WTC11 (cell line): ENCODE results near the gene CHPT1. TPM values are rescaled to one million over a fixed set of nuclear protein-coding genes. Genes with fewer than 3 reads are reported as not detected.

Experiments used
- ATAC-seq: fragments of 200-7000 bp; cut with Tn5 transposase; 2 replicates; pipeline ENCODE4 v1.10.0; 2021; ENCODE audit warnings: mild to moderate bottlenecking, moderate library complexity
- CTCF ChIA-PET: fragments of 300-600 bp; sonication (Branson Sonifier 250); formaldehyde crosslinking; loops from one replicate; lab custom pipeline; 2021; ENCODE audit warnings: antibody characterized with exemption; lab: Charles Lee
- POLR2A ChIA-PET: fragments of 350-600 bp; sonication (Branson Sonifier 250); formaldehyde crosslinking; loops from one replicate; lab custom pipeline; 2021; ENCODE audit warnings: antibody characterized with exemption; lab: Charles Lee
- DNase-seq: peaks from one replicate; pipeline ENCODE4 v3.0.0; 2021; ENCODE audit warnings: low spot score
- H3K27ac Mint-ChIP-seq: 2 replicates; pipeline ENCODE4 v1.8.0; 2021; ENCODE audit warnings: mixed read lengths
- H3K27me3 Mint-ChIP-seq: 2 replicates; pipeline ENCODE4 v1.8.0; 2021; ENCODE audit warnings: low read depth, mild to moderate bottlenecking, moderate library complexity, mixed read lengths
- H3K36me3 Mint-ChIP-seq: 2 replicates; pipeline ENCODE4 v1.8.0; 2021; ENCODE audit warnings: mixed read lengths
- H3K4me1 Mint-ChIP-seq: 2 replicates; pipeline ENCODE4 v1.8.0; 2022; ENCODE audit warnings: mixed read lengths
- H3K4me3 Mint-ChIP-seq: 2 replicates; pipeline ENCODE4 v1.8.0; 2021; ENCODE audit warnings: mild to moderate bottlenecking, moderate library complexity, mixed read lengths
- H3K9me3 Mint-ChIP-seq: 2 replicates; pipeline ENCODE4 v1.8.0; 2021; ENCODE audit warnings: mixed read lengths
- ATF2 ChIP-seq: sonication (generic); formaldehyde crosslinking; IDR thresholded peaks from 2 replicates; pipeline ENCODE4 v1.8.1; 2022; ENCODE audit warnings: low read depth, missing genetic modification reagents, borderline replicate concordance
- CDX4 ChIP-seq: fragments of 250-450 bp; sonication (Bioruptor Pico); IDR thresholded peaks from 2 replicates; pipeline ENCODE4 v1.9.0; 2021; ENCODE audit warnings: moderate library complexity, mild to moderate bottlenecking, inconsistent platforms, borderline replicate concordance
- FOXK1 ChIP-seq: sonication (generic); formaldehyde crosslinking; IDR thresholded peaks from 2 replicates; pipeline ENCODE4 v1.8.0; 2022; ENCODE audit warnings: mild to moderate bottlenecking, moderate library complexity, missing genetic modification reagents
- FOXP4 ChIP-seq: sonication (generic); formaldehyde crosslinking; IDR thresholded peaks from 2 replicates; pipeline ENCODE4 v1.8.0; 2022; ENCODE audit warnings: mild to moderate bottlenecking, missing genetic modification reagents
- HMGXB4 ChIP-seq: sonication (generic); formaldehyde crosslinking; IDR thresholded peaks from 2 replicates; pipeline ENCODE4 v1.8.1; 2023; ENCODE audit warnings: mild to moderate bottlenecking, moderate library complexity, missing genetic modification reagents
- IRF1 ChIP-seq: sonication (generic); formaldehyde crosslinking; IDR thresholded peaks from 2 replicates; pipeline ENCODE4 v1.8.0; 2023; ENCODE audit warnings: missing genetic modification reagents
- KAT7 ChIP-seq: sonication (generic); formaldehyde crosslinking; IDR thresholded peaks from 2 replicates; pipeline ENCODE4 v1.8.1; 2023; ENCODE audit warnings: missing genetic modification reagents, mild to moderate bottlenecking, borderline replicate concordance
- NR3C1 ChIP-seq: sonication (generic); formaldehyde crosslinking; conservative IDR thresholded peaks from 2 replicates; pipeline ENCODE4 v1.8.1; 2023; ENCODE audit warnings: low read depth, mild to moderate bottlenecking, missing genetic modification reagents
- OVOL2 ChIP-seq: fragments of 250-450 bp; sonication (Bioruptor Pico); IDR thresholded peaks from 2 replicates; pipeline ENCODE4 v1.9.0; 2021; ENCODE audit warnings: mild to moderate bottlenecking, borderline replicate concordance
- RELA ChIP-seq: sonication (generic); formaldehyde crosslinking; IDR thresholded peaks from 2 replicates; pipeline ENCODE4 v1.8.1; 2022; ENCODE audit warnings: missing genetic modification reagents, mild to moderate bottlenecking, borderline replicate concordance
- ZMAT4 ChIP-seq: fragments of 250-450 bp; sonication (Bioruptor Pico); IDR thresholded peaks from 2 replicates; pipeline ENCODE4 v1.9.0; 2021; ENCODE audit warnings: mild to moderate bottlenecking
- ZNF219 ChIP-seq: sonication (generic); formaldehyde crosslinking; IDR thresholded peaks from 2 replicates; pipeline ENCODE4 v1.8.0; 2023; ENCODE audit warnings: missing genetic modification reagents, mild to moderate bottlenecking, borderline replicate concordance
- ZNF425 ChIP-seq: fragments of 250-450 bp; sonication (Bioruptor Pico); conservative IDR thresholded peaks from 2 replicates; pipeline ENCODE4 v1.9.0; 2021; ENCODE audit warnings: mild to moderate bottlenecking
- ZNF512 ChIP-seq: sonication (generic); formaldehyde crosslinking; IDR thresholded peaks from 2 replicates; pipeline ENCODE4 v1.8.1; 2022; ENCODE audit warnings: missing genetic modification reagents, borderline replicate concordance
- ZNF671 ChIP-seq: fragments of 250-450 bp; sonication (Bioruptor Pico); IDR thresholded peaks from 2 replicates; pipeline ENCODE4 v1.8.0; 2021; ENCODE audit warnings: mild to moderate bottlenecking
- total RNA-seq: library from RNA; stranded (reverse); gene quantifications from 3 replicates; pipeline ENCODE4 v1.2.3, GENCODE V29; 2021

CHPT1 gene
- total RNA-seq, 1 experiment from 2014 or later, result 19.1 TPM

- ChIA-PET CTCF (no interaction called here), POLR2A (no interaction called here)
- H3K9me3 Mint-ChIP-seq, result no peaks in the 10 kb centered on the region
- no peak overlapping the region for H3K4me3 Mint-ChIP-seq
- no peak overlapping the region for H3K27ac Mint-ChIP-seq
- 0 out of 2 replicates have a peak, but pooled peaks cover 3% of the 10 kb centered on the region for H3K4me1 Mint-ChIP-seq
- no peaks in the 10 kb centered on the region for H3K27me3 Mint-ChIP-seq
- H3K36me3 Mint-ChIP-seq, result peaks cover 3% of the 10 kb centered on the region
- DNase-seq (no peak), ATAC-seq (no peak)
- TF ChIP-seq CDX4 (CRISPR knock-in tag), result no peak
- TF ChIP-seq ZNF671 (CRISPR knock-in tag), result no peak
- no peak for TF ChIP-seq ZNF512 (CRISPR knock-in tag)
- no peak for TF ChIP-seq ZNF425 (CRISPR knock-in tag)
- TF ChIP-seq ZMAT4 (CRISPR knock-in tag), result no peak
- TF ChIP-seq OVOL2 (CRISPR knock-in tag), result no peak
- TF ChIP-seq IRF1 (CRISPR knock-in tag), result no peak
- TF ChIP-seq ZNF219 (CRISPR knock-in tag), result no peak
- TF ChIP-seq HMGXB4 (CRISPR knock-in tag), result no peak
- no peak for TF ChIP-seq NR3C1 (CRISPR knock-in tag)
- no peak for TF ChIP-seq ATF2 (CRISPR knock-in tag)
- no peak for TF ChIP-seq RELA (CRISPR knock-in tag)
- no peak for TF ChIP-seq KAT7 (CRISPR knock-in tag)
- no peak for TF ChIP-seq FOXP4
- no peak for TF ChIP-seq FOXK1
Observed at GRCh38 chr12:101777978-101778377, 80.5 kb downstream of the CHPT1 start.

Other genes with a start within 250 kb of the CHPT1 start
- gene SPIC, start 222.3 kb upstream of the CHPT1 start, total RNA-seq, result not detected in 3 replicates
- not detected in 3 replicates for gene MYBPC1, start 102.7 kb upstream of the CHPT1 start, total RNA-seq
- 0.15 TPM in 1 of 3 replicates, not detected in the others for gene SYCP3, start 41.8 kb downstream of the CHPT1 start, total RNA-seq
- gene GNPTAB, start 133.3 kb downstream of the CHPT1 start, total RNA-seq, result 22.5 to 25.4 TPM (median 24.4 TPM) in 3 replicates
- gene DRAM1, start 179.9 kb downstream of the CHPT1 start, total RNA-seq, result 6.0 to 6.9 TPM (median 6.6 TPM) in 3 replicates